Neural progenitor cell (in vitro differentiated cells): ENCODE results near the gene PTPRN2.

Experiments
- EZH2 ChIP-seq: fragments of 200-600 bp; sonication (generic); IDR thresholded peaks from 2 replicates; pipeline ENCODE4 v1.6.1; 2017; ENCODE audit warnings: antibody characterized with exemption, mild to moderate bottlenecking, moderate library complexity
- EZH2phosphoT487 ChIP-seq: fragments of 200-600 bp; sonication (generic); IDR thresholded peaks from 2 replicates; pipeline ENCODE4 v1.6.1; 2017; ENCODE audit warnings: antibody characterized with exemption
- TF ChIP-seq, protein P1 (sequence below): fragments of 200-600 bp; sonication (generic); IDR thresholded peaks from 2 replicates; pipeline ENCODE4 v1.5.1; 2017; ENCODE audit warnings: antibody characterized with exemption, mild to moderate bottlenecking

DNA sequence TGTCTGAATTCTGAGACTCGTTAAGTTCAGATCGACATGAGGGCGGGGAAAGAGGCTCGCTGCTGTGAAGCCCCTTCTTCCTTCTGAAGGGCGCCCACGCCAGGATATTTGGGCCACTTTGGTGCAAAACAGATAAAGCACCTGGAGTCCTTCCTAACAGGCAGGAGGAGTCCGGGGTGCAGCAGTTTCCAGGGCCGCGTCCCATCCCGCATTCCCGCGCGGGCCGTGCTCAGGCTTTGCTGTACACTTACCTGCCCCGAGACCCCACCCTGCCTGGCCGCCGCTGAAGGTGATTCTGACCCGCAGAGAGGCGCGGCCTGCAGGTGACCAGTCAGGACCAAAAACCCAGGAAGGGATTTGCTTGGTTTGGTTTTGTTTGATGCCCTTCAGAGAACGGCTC lies 454.6 kb downstream of the PTPRN2 start:
- TF ChIP-seq, protein P1, sequence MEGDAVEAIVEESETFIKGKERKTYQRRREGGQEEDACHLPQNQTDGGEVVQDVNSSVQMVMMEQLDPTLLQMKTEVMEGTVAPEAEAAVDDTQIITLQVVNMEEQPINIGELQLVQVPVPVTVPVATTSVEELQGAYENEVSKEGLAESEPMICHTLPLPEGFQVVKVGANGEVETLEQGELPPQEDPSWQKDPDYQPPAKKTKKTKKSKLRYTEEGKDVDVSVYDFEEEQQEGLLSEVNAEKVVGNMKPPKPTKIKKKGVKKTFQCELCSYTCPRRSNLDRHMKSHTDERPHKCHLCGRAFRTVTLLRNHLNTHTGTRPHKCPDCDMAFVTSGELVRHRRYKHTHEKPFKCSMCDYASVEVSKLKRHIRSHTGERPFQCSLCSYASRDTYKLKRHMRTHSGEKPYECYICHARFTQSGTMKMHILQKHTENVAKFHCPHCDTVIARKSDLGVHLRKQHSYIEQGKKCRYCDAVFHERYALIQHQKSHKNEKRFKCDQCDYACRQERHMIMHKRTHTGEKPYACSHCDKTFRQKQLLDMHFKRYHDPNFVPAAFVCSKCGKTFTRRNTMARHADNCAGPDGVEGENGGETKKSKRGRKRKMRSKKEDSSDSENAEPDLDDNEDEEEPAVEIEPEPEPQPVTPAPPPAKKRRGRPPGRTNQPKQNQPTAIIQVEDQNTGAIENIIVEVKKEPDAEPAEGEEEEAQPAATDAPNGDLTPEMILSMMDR, result no peak
- TF ChIP-seq EZH2phosphoT487 (no peak), EZH2 (no peak)
